B cell (primary cell): Measurements from ENCODE around the gene DENND1A.

Experiments used
- CTCF ChIP-seq: fragments of 200-600 bp; IDR thresholded peaks from one replicate; pipeline ENCODE4 v1.8.0; 2022; ENCODE audit warnings: antibody characterized with exemption, mild to moderate bottlenecking
- EZH2 ChIP-seq: IDR thresholded peaks from 2 replicates; pipeline ENCODE4 v1.6.1; 2012; ENCODE audit warnings: borderline replicate concordance, low read depth, mild to moderate bottlenecking, moderate library complexity, low read length; ENCODE audit not compliant: insufficient read depth, poor library complexity, severe bottlenecking

GRCh38 chr9:123360161-123361085 is 569.5 kb downstream of the DENND1A start:
- TF ChIP-seq EZH2 (no peak), CTCF (no peak)
